Measurements from ENCODE around the gene CLCN4.

Gene CLCN4

GRCh38 chrX:10259716-10260115 lies 102.9 kb downstream of the CLCN4 start:
- DNase-seq (ENCODE audit: low read depth), result no peak
- H3K4me3 ChIP-seq (ENCODE audit: low read depth, low read length), result no peak overlapping the region
- no peak for TF ChIP-seq CTCF (IDR thresholded peaks at IDR 0.05; ENCODE audit: low read depth, low read length)
- TF ChIP-seq, protein P1, sequence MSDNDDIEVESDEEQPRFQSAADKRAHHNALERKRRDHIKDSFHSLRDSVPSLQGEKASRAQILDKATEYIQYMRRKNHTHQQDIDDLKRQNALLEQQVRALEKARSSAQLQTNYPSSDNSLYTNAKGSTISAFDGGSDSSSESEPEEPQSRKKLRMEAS (IDR thresholded peaks at IDR 0.05; ENCODE audit: low read depth, low read length), result no peak
- no peak for TF ChIP-seq POLR2A (IDR thresholded peaks at IDR 0.05; ENCODE audit: extremely low read depth, insufficient read length)
- no peak for TF ChIP-seq MYC (IDR thresholded peaks at IDR 0.05; ENCODE audit: low read depth, low read length)

- DNase-seq (ENCODE audit: low read depth), result no peak
- H3K4me3 ChIP-seq (ENCODE audit: low read depth, low read length), result no peak overlapping the region
- TF ChIP-seq CTCF (IDR thresholded peaks at IDR 0.05; ENCODE audit: low read depth, low read length) (no peak), MYC (IDR thresholded peaks at IDR 0.05; ENCODE audit: low read depth, low read length) (no peak), POLR2A (IDR thresholded peaks at IDR 0.05; ENCODE audit: extremely low read depth, insufficient read length) (no peak)
- TF ChIP-seq, protein P1 (IDR thresholded peaks at IDR 0.05; ENCODE audit: low read depth, low read length), result no peak
These were observed 109.0 kb downstream of the CLCN4 start for GRCh38 chrX:10265775-10266174.

GRCh38 chrX:10278716-10279115 lies 121.9 kb downstream of the CLCN4 start:
- H3K4me3 ChIP-seq (ENCODE audit: low read depth, low read length), result no peak overlapping the region
- no peak for DNase-seq (ENCODE audit: low read depth)
- TF ChIP-seq POLR2A (IDR thresholded peaks at IDR 0.05; ENCODE audit: extremely low read depth, insufficient read length), result no peak

- no peak overlapping the region for H3K4me3 ChIP-seq (ENCODE audit: low read depth, low read length)
- no peak for TF ChIP-seq POLR2A (IDR thresholded peaks at IDR 0.05; ENCODE audit: extremely low read depth, insufficient read length)
- no peak for TF ChIP-seq CTCF (IDR thresholded peaks at IDR 0.05; ENCODE audit: low read depth, low read length)
- TF ChIP-seq MYC (IDR thresholded peaks at IDR 0.05; ENCODE audit: low read depth, low read length), result no peak
- TF ChIP-seq, protein P1 (IDR thresholded peaks at IDR 0.05; ENCODE audit: low read depth, low read length), result no peak
- no peak for DNase-seq (ENCODE audit: low read depth)
These were observed 123.3 kb downstream of the CLCN4 start for GRCh38 chrX:10280071-10280470.

- H3K4me3 ChIP-seq (ENCODE audit: low read depth, low read length), result no peak overlapping the region
- no peak for DNase-seq (ENCODE audit: low read depth)
- TF ChIP-seq POLR2A (IDR thresholded peaks at IDR 0.05; ENCODE audit: extremely low read depth, insufficient read length) (no peak), CTCF (IDR thresholded peaks at IDR 0.05; ENCODE audit: low read depth, low read length) (no peak), MYC (IDR thresholded peaks at IDR 0.05; ENCODE audit: low read depth, low read length) (no peak)
- TF ChIP-seq, protein P1 (IDR thresholded peaks at IDR 0.05; ENCODE audit: low read depth, low read length), result no peak
These were observed 125.7 kb downstream of the CLCN4 start for GRCh38 chrX:10282490-10282889.

GRCh38 chrX:10286195-10286594 lies 129.4 kb downstream of the CLCN4 start:
- H3K4me3 ChIP-seq (ENCODE audit: low read depth, low read length), result no peak overlapping the region
- TF ChIP-seq CTCF (IDR thresholded peaks at IDR 0.05; ENCODE audit: low read depth, low read length), result no peak
- TF ChIP-seq, protein P1 (IDR thresholded peaks at IDR 0.05; ENCODE audit: low read depth, low read length), result no peak
- no peak for TF ChIP-seq MYC (IDR thresholded peaks at IDR 0.05; ENCODE audit: low read depth, low read length)
- TF ChIP-seq POLR2A (IDR thresholded peaks at IDR 0.05; ENCODE audit: extremely low read depth, insufficient read length), result no peak
- no peak for DNase-seq (ENCODE audit: low read depth)
